HCT116 (cell line): ENCODE measurements around the gene ELFN2. TPM values are rescaled to one million over a fixed set of nuclear protein-coding genes. Genes with fewer than 3 reads are reported as not detected.

Experiments used
- ATAC-seq: fragments of 200-7000 bp; cut with Tn5 transposase; 2 replicates; pipeline ENCODE4 v1.9.1; 2020; ENCODE audit warnings: mild to moderate bottlenecking, moderate library complexity
- BruUV-seq: library from RNA; stranded (reverse); fragments of 400-500 nt; replicated peaks from 2 replicates; lab custom pipeline; 2021; lab: Mats Ljungman, UMichigan
- CTCF ChIA-PET: fragments of 300-600 bp; sonication (Branson Sonifier 250); formaldehyde crosslinking; loops from one replicate; lab custom pipeline; 2021; ENCODE audit warnings: antibody characterized with exemption; lab: Charles Lee
- POLR2A ChIA-PET: fragments of 300-600, 350-600 bp; sonication (Branson Sonifier 250); formaldehyde crosslinking; loops from one replicate; lab custom pipeline; 2021; ENCODE audit warnings: antibody characterized with exemption; lab: Charles Lee
- RAD21 ChIA-PET, 2 experiments: fragments of 300-600 bp; sonication (Branson Sonifier 250); formaldehyde crosslinking; loops; one replicate each; lab custom pipeline; 2023; ENCODE audit warnings: low total read pairs in 2 of 2; ENCODE audit not compliant: uncharacterized antibody in 2 of 2, unreplicated experiment in 2 of 2, low non-redundant PET in 1 of 2; lab: Charles Lee
- DNase-seq: peaks from one replicate; pipeline ENCODE4 v3.0.0-alpha.2; 2010; ENCODE audit warnings: low read depth, low spot score
- H2AFZ ChIP-seq: fragments of 200-600 bp; shearing (Covaris generic), sonication (generic); 2 replicates; pipeline ENCODE4 v1.6.1; 2017; ENCODE audit warnings: low read depth, mixed run types, mixed read lengths, antibody characterized with exemption, low read length; ENCODE audit not compliant: poor library complexity, severe bottlenecking
- H3K27ac ChIP-seq: 2 replicates; pipeline ENCODE4 v1.5.1; 2012; ENCODE audit warnings: low read depth, low read length
- H3K27me3 ChIP-seq: fragments of 200-600 bp; sonication (generic); 2 replicates; pipeline ENCODE4 v1.6.1; 2016; ENCODE audit warnings: mixed run types, low read length, mixed read lengths; ENCODE audit not compliant: insufficient read depth
- H3K36me3 ChIP-seq, 2 experiments: fragments of 200-500 bp in 1 of 2; fragments of 200-600 bp in 1 of 2; sonication (Bioruptor generic) in 1 of 2; sonication (generic) in 1 of 2; 2 replicates each; pipeline versions ENCODE4 v1.5.1 to v1.6.1; 2014 to 2016; ENCODE audit warnings: low read length in 2 of 2, inconsistent platforms in 1 of 2, mixed read lengths in 1 of 2, mixed run types in 1 of 2; ENCODE audit not compliant: insufficient read depth in 2 of 2, control insufficient read depth in 1 of 2
- H3K4me1 ChIP-seq, 2 experiments: fragments of 200-600 bp in 1 of 2; sonication (generic) in 1 of 2; 2 replicates each; pipeline versions ENCODE4 v1.5.1 to v1.6.1; 2012 to 2017; ENCODE audit warnings: low read length in 2 of 2, inconsistent platforms in 1 of 2, mild to moderate bottlenecking in 1 of 2, mixed read lengths in 1 of 2, mixed run types in 1 of 2, moderate library complexity in 1 of 2; ENCODE audit not compliant: insufficient read depth in 2 of 2, control insufficient read depth in 1 of 2
- H3K4me2 ChIP-seq: fragments of 200-600 bp; sonication (generic); 2 replicates; pipeline ENCODE4 v1.6.1; 2017; ENCODE audit warnings: mixed run types, low read length, mixed read lengths
- H3K4me3 ChIP-seq, 2 experiments: fragments of 200-600 bp in 1 of 2; sonication (generic) in 1 of 2; replicated peaks in 1 of 2; 2 replicates each; pipeline ENCODE4 v1.5.1; 2011 to 2016; ENCODE audit warnings: low read length in 2 of 2, control low read depth in 1 of 2, low read depth in 1 of 2, mild to moderate bottlenecking in 1 of 2, mixed read lengths in 1 of 2, mixed run types in 1 of 2
- H3K79me2 ChIP-seq: fragments of 200-600 bp; sonication (generic); 2 replicates; pipeline ENCODE4 v1.6.1; 2017; ENCODE audit warnings: mild to moderate bottlenecking, mixed run types, low read length, moderate library complexity, mixed read lengths; ENCODE audit not compliant: insufficient read depth
- H3K9ac ChIP-seq: fragments of 200-600 bp; sonication (generic); 2 replicates; pipeline ENCODE4 v1.6.1; 2016; ENCODE audit warnings: low read length, mixed read lengths
- H3K9me2 ChIP-seq: fragments of 200-600 bp; sonication (generic), shearing (Covaris generic); 2 replicates; pipeline ENCODE4 v1.6.1; 2017; ENCODE audit warnings: mixed run types, mild to moderate bottlenecking, moderate library complexity; ENCODE audit not compliant: insufficient read depth
- H3K9me3 ChIP-seq, 2 experiments: fragments of 200-500 bp in 1 of 2; fragments of 200-600 bp in 1 of 2; sonication (Bioruptor generic) in 1 of 2; sonication (generic) in 1 of 2; 2 replicates each; pipeline ENCODE4 v1.6.1; 2014 to 2017; ENCODE audit warnings: low read length in 2 of 2, mixed read lengths in 2 of 2, inconsistent platforms in 1 of 2, low read depth in 1 of 2, mild to moderate bottlenecking in 1 of 2, mixed run types in 1 of 2, moderate library complexity in 1 of 2; ENCODE audit not compliant: control insufficient read depth in 1 of 2, insufficient read depth in 1 of 2
- H4K20me1 ChIP-seq: fragments of 200-600 bp; sonication (generic), shearing (Covaris generic); 2 replicates; pipeline ENCODE4 v1.6.1; 2017; ENCODE audit warnings: mixed run types, mild to moderate bottlenecking, moderate library complexity; ENCODE audit not compliant: insufficient read depth
- CBX3 ChIP-seq: IDR thresholded peaks from 2 replicates; pipeline ENCODE4 v1.6.1; 2012; ENCODE audit warnings: low read depth
- CEBPB ChIP-seq: IDR thresholded peaks from 2 replicates; pipeline ENCODE4 v1.6.1; 2012; ENCODE audit warnings: low read depth
- EGR1 ChIP-seq: IDR thresholded peaks from 2 replicates; pipeline ENCODE4 v1.6.1; 2012; ENCODE audit warnings: low read depth
- ELF1 ChIP-seq: IDR thresholded peaks from 2 replicates; pipeline ENCODE4 v1.6.1; 2012; ENCODE audit warnings: low read depth, borderline replicate concordance
- JUND ChIP-seq: IDR thresholded peaks from 2 replicates; pipeline ENCODE4 v1.6.1; 2012
- POLR2A ChIP-seq: IDR thresholded peaks from 2 replicates; pipeline ENCODE4 v1.7.0; 2011; ENCODE audit warnings: borderline replicate concordance; ENCODE audit not compliant: insufficient read depth, insufficient read length; ENCODE audit errors: extremely low read depth
- POLR2AphosphoS5 ChIP-seq: IDR thresholded peaks from 2 replicates; pipeline ENCODE4 v1.6.1; 2011; ENCODE audit warnings: mild to moderate bottlenecking, low read depth, low read length, moderate library complexity
- TCF7L2 ChIP-seq: IDR thresholded peaks from 2 replicates; pipeline ENCODE4 v1.7.0; 2011; ENCODE audit warnings: borderline replicate concordance, inconsistent platforms; ENCODE audit not compliant: insufficient read depth, insufficient read length; ENCODE audit errors: extremely low read depth
- YY1 ChIP-seq: IDR thresholded peaks from 2 replicates; pipeline ENCODE4 v1.6.1; 2011; ENCODE audit warnings: low read length, low read depth, moderate library complexity, mild to moderate bottlenecking; ENCODE audit not compliant: insufficient replicate concordance; ENCODE audit errors: extremely low read depth
- ZFX ChIP-seq: fragments of 450-650 bp; IDR thresholded peaks from 2 replicates; pipeline ENCODE4 v1.6.1; 2017
- ZNF274 ChIP-seq: fragments of 200-500 bp; sonication (Bioruptor generic); IDR thresholded peaks from 2 replicates; pipeline ENCODE4 v1.6.1; 2014; ENCODE audit warnings: mild to moderate bottlenecking, low read depth, low read length, inconsistent platforms
- intact Hi-C: fragments of 100-400 bp; cut with micrococcal nuclease; formaldehyde crosslinking; loops from 2 replicates; pipeline ENCODE4 v1.10.0; 2022
- total RNA-seq: library from RNA; stranded (reverse); gene quantifications from one replicate; pipeline ENCODE4 v1.2.1, GENCODE V29; 2021; ENCODE audit not compliant: unreplicated experiment
- TF ChIP-seq, protein P1 (sequence below): IDR thresholded peaks from 2 replicates; pipeline ENCODE4 v1.6.1; 2011; ENCODE audit warnings: mild to moderate bottlenecking, low read length, moderate library complexity; ENCODE audit not compliant: insufficient replicate concordance; ENCODE audit errors: extremely low read depth
- TF ChIP-seq, protein P2 (sequence below), 3 experiments: fragments of 200-600 bp in 1 of 3; sonication (generic) in 1 of 3; IDR thresholded peaks in 2 of 3; conservative IDR thresholded peaks in 1 of 3; 2 replicates each; pipeline ENCODE4 v1.5.1; 2012 to 2017; ENCODE audit warnings: low read depth in 2 of 3, low read length in 2 of 3, antibody characterized with exemption in 1 of 3, borderline replicate concordance in 1 of 3, control low read depth in 1 of 3, mild to moderate bottlenecking in 1 of 3, mixed read lengths in 1 of 3, mixed run types in 1 of 3, moderate library complexity in 1 of 3; ENCODE audit not compliant: insufficient read depth in 1 of 3
- TF ChIP-seq, protein P3 (sequence below): IDR thresholded peaks from 2 replicates; pipeline ENCODE4 v1.6.1; 2012
- TF ChIP-seq, protein P4 (sequence below): IDR thresholded peaks from 2 replicates; pipeline ENCODE4 v1.6.1; 2012

The ELFN2 gene
- total RNA-seq, 1 experiment from 2014 or later = 45.4 TPM

DNA sequence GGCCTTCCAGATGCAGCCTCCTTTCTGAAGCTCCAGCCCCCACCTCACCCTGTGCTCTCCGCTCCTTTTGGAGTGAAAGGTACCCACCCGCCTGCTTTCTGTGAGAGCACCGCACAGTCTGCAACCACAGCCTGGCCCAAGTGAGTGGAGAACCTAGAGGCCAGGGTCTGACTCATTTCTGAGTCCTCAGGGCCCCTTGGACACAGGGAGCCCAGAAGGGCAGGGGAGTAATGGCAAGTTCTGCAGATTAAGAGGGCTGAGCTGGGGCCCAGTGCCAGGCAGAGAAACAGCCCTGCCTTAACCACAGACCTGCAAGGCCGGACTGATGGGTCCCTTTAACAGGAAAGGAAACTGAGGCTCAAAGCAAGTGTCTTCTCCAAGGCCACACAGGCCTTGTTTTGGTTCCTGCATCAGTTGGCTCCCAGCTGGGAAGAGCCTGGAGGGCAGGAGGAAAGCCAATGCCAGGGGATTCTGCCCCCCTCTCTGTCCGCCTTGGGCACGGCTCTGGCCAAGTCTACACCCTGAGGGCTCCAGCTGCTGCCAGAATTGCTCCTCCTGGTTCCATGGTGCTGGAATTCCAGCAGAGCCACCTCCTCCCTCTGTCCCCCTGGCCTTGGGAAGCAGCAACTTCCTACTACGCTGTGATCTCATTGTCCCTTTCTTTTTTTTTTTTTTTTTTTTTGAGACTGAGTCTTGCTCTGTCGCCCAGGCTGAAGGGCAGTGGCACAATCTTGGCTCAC is 89.9 kb downstream of the ELFN2 start:
- H3K4me2 ChIP-seq = peak overlapping the region; percentile 73

More for the DNA sequence above, 89.9 kb downstream of the ELFN2 start:
- BruUV-seq = no TSS peak
- Histone ChIP-seq H2AFZ (no peak overlapping the region), H3K27ac (peak overlapping the region; percentile 69), H3K27me3 (no peaks in the 10 kb centered on the region), H3K9ac (peak overlapping the region; percentile 35), H3K4me1 (peaks cover 51 to 82% of the 10 kb centered on the region in 2 experiments), H4K20me1 (no peaks in the 10 kb centered on the region), H3K9me3 (no peaks in the 10 kb centered on the region), H3K4me3 (peak overlapping the region in 1 of 2 experiments; percentile 18; a peak in 2 of 4 replicates), H3K79me2 (no peaks in the 10 kb centered on the region), H3K36me3 (no peaks in the 10 kb centered on the region), H3K9me2 (no peaks in the 10 kb centered on the region)
- CTCF ChIA-PET = interaction anchor here (0.8 to 1.2 kb wide), 2 partner anchors 21 to 120 kb away, joined by 3 read pairs; no protein-coding TSS in a partner anchor
- ATAC-seq (peak; percentile 48), DNase-seq (no peak)
- POLR2A ChIA-PET = interaction anchor here (1.7 kb wide), 1 partner anchor 10 kb away, joined by 3 read pairs; no protein-coding TSS in a partner anchor
- RAD21 ChIA-PET = no interaction called here
- TF ChIP-seq CBX3 (no peak), EGR1 (no peak), ZFX (no peak), CEBPB (no peak), ZNF274 (no peak), TCF7L2 (no peak), JUND (no peak), YY1 (no peak), ELF1 (no peak), POLR2AphosphoS5 (no peak), POLR2A (no peak)
- TF ChIP-seq, protein P1, sequence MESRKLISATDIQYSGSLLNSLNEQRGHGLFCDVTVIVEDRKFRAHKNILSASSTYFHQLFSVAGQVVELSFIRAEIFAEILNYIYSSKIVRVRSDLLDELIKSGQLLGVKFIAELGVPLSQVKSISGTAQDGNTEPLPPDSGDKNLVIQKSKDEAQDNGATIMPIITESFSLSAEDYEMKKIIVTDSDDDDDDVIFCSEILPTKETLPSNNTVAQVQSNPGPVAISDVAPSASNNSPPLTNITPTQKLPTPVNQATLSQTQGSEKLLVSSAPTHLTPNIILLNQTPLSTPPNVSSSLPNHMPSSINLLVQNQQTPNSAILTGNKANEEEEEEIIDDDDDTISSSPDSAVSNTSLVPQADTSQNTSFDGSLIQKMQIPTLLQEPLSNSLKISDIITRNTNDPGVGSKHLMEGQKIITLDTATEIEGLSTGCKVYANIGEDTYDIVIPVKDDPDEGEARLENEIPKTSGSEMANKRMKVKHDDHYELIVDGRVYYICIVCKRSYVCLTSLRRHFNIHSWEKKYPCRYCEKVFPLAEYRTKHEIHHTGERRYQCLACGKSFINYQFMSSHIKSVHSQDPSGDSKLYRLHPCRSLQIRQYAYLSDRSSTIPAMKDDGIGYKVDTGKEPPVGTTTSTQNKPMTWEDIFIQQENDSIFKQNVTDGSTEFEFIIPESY = no peak
- TF ChIP-seq, protein P2, sequence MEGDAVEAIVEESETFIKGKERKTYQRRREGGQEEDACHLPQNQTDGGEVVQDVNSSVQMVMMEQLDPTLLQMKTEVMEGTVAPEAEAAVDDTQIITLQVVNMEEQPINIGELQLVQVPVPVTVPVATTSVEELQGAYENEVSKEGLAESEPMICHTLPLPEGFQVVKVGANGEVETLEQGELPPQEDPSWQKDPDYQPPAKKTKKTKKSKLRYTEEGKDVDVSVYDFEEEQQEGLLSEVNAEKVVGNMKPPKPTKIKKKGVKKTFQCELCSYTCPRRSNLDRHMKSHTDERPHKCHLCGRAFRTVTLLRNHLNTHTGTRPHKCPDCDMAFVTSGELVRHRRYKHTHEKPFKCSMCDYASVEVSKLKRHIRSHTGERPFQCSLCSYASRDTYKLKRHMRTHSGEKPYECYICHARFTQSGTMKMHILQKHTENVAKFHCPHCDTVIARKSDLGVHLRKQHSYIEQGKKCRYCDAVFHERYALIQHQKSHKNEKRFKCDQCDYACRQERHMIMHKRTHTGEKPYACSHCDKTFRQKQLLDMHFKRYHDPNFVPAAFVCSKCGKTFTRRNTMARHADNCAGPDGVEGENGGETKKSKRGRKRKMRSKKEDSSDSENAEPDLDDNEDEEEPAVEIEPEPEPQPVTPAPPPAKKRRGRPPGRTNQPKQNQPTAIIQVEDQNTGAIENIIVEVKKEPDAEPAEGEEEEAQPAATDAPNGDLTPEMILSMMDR (IDR thresholded peaks at IDR 0.05 in 2 of 3, conservative IDR thresholded peaks at IDR 0.05 in 1 of 3; ENCODE audit: borderline replicate concordance in 1 of 3, insufficient read depth in 1 of 3, low read depth in 2 of 3, low read length in 2 of 3) = no peak
- TF ChIP-seq, protein P3, sequence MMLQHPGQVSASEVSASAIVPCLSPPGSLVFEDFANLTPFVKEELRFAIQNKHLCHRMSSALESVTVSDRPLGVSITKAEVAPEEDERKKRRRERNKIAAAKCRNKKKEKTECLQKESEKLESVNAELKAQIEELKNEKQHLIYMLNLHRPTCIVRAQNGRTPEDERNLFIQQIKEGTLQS = no peak
- TF ChIP-seq, protein P4, sequence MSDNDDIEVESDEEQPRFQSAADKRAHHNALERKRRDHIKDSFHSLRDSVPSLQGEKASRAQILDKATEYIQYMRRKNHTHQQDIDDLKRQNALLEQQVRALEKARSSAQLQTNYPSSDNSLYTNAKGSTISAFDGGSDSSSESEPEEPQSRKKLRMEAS = no peak
- intact Hi-C loops = no loop called here
